ENCODE data around the gene ANKS1B. TPM values are rescaled to one million over a fixed set of nuclear protein-coding genes. Genes with fewer than 3 reads are reported as not detected.

Gene ANKS1B
- total RNA-seq, 3 donors from 2014 or later (not counting 1 experiment from before 2014, with no cell fraction given), result not detected

GRCh38 chr12:99261256-99261655 is 723.5 kb downstream of the ANKS1B start:
- 67% methylated on average over 1 of the region's 1 CpG for WGBS (ENCODE audit: insufficient coverage)
- TF ChIP-seq CTCF (IDR thresholded peaks at IDR 0.05), result no peak
- Histone ChIP-seq H3K9me3 (ENCODE audit: control insufficient read depth, insufficient read depth, low read length) (no peaks in the 10 kb centered on the region), H3K36me3 (ENCODE audit: control insufficient read depth, insufficient read depth, low read length) (no peaks in the 10 kb centered on the region), H3K4me3 (ENCODE audit: low read length) (no peak overlapping the region), H3K27ac (ENCODE audit: low read length) (no peak overlapping the region), H3K4me1 (ENCODE audit: control insufficient read depth, insufficient read depth, low read length) (no peaks in the 10 kb centered on the region), H3K27me3 (ENCODE audit: control insufficient read depth, insufficient read depth, low read length) (no peaks in the 10 kb centered on the region)
- H3K4me3 Mint-ChIP-seq, result no peak overlapping the region
- H3K36me3 Mint-ChIP-seq, result no peaks in the 10 kb centered on the region
- ATAC-seq (no peak), DNase-seq (no peak)
- peaks cover 11 to 19% of the 10 kb centered on the region in 2 donors for H3K9me3 Mint-ChIP-seq
- intact Hi-C loops (cut with micrococcal nuclease), result no loop called here
- H3K27me3 Mint-ChIP-seq (ENCODE audit: low read depth in 2 of 2), result no peaks in the 10 kb centered on the region
- no peaks in the 10 kb centered on the region for H3K4me1 Mint-ChIP-seq
- no peak overlapping the region for H3K27ac Mint-ChIP-seq

- DNase-seq (no peak), ATAC-seq (no peak)
- no peaks in the 10 kb centered on the region for H3K4me1 Mint-ChIP-seq
- H3K9me3 Mint-ChIP-seq, result peaks cover 9 to 19% of the 10 kb centered on the region in 2 donors
- H3K36me3 Mint-ChIP-seq, result no peaks in the 10 kb centered on the region
- Histone ChIP-seq H3K36me3 (ENCODE audit: control insufficient read depth, insufficient read depth, low read length) (no peaks in the 10 kb centered on the region), H3K27ac (ENCODE audit: low read length) (no peak overlapping the region), H3K9me3 (ENCODE audit: control insufficient read depth, insufficient read depth, low read length) (no peaks in the 10 kb centered on the region), H3K27me3 (ENCODE audit: control insufficient read depth, insufficient read depth, low read length) (no peaks in the 10 kb centered on the region), H3K4me3 (ENCODE audit: low read length) (no peak overlapping the region), H3K4me1 (ENCODE audit: control insufficient read depth, insufficient read depth, low read length) (no peaks in the 10 kb centered on the region)
- 71% methylated on average over 1 of the region's 4 CpGs for WGBS (ENCODE audit: insufficient coverage)
- TF ChIP-seq CTCF (IDR thresholded peaks at IDR 0.05), result no peak
- H3K27me3 Mint-ChIP-seq (ENCODE audit: low read depth in 2 of 2), result no peaks in the 10 kb centered on the region
- no peak overlapping the region for H3K27ac Mint-ChIP-seq
- H3K4me3 Mint-ChIP-seq, result no peak overlapping the region
- intact Hi-C loops (cut with micrococcal nuclease), result no loop called here
Observed at GRCh38 chr12:99260456-99260996, 724.2 kb downstream of the ANKS1B start.

GRCh38 chr12:99259040-99259934 is 725.4 kb downstream of the ANKS1B start:
- no peaks in the 10 kb centered on the region for H3K36me3 Mint-ChIP-seq
- no peaks in the 10 kb centered on the region for H3K27me3 Mint-ChIP-seq (ENCODE audit: low read depth in 2 of 2)
- ATAC-seq, result no peak
- H3K27ac ChIP-seq (ENCODE audit: low read length), result no peak overlapping the region
- no peak for TF ChIP-seq CTCF (IDR thresholded peaks at IDR 0.05)
- H3K27ac Mint-ChIP-seq, result no peak overlapping the region
- H3K9me3 Mint-ChIP-seq, result peaks cover 9 to 16% of the 10 kb centered on the region in 2 donors
- H3K4me1 Mint-ChIP-seq, result no peaks in the 10 kb centered on the region
- intact Hi-C loops (cut with micrococcal nuclease), result no loop called here
- 78% methylated on average over 12 of the region's 12 CpGs for WGBS (ENCODE audit: insufficient coverage)
- no peak for DNase-seq
- no peaks in the 10 kb centered on the region for H3K27me3 ChIP-seq (ENCODE audit: control insufficient read depth, insufficient read depth, low read length)
- no peak overlapping the region for H3K4me3 ChIP-seq (ENCODE audit: low read length)
- no peak overlapping the region for H3K4me3 Mint-ChIP-seq
- no peaks in the 10 kb centered on the region for H3K4me1 ChIP-seq (ENCODE audit: control insufficient read depth, insufficient read depth, low read length)
- no peaks in the 10 kb centered on the region for H3K9me3 ChIP-seq (ENCODE audit: control insufficient read depth, insufficient read depth, low read length)
- H3K36me3 ChIP-seq (ENCODE audit: control insufficient read depth, insufficient read depth, low read length), result no peaks in the 10 kb centered on the region

Measured in natural killer cell (primary cell).